KMS-11 (cell line): Measurements from ENCODE around the gene OR2AG2.
"Not testable (repeated sequence)": the region's sequence is repeated elsewhere in the genome, so short reads cannot be mapped to it uniquely, and the experiment has no call there.

Experiments
- H2AFZ ChIP-seq: fragments of 200-600 bp; sonication (generic); 2 replicates; pipeline ENCODE4 v1.6.1; 2016; ENCODE audit warnings: antibody characterized with exemption, mixed run types, low read depth
- H3K27ac ChIP-seq: fragments of 200-600 bp; sonication (generic); 2 replicates; pipeline ENCODE4 v1.6.1; 2016; ENCODE audit warnings: mild to moderate bottlenecking, mixed run types
- H3K27me3 ChIP-seq: fragments of 200-600 bp; sonication (generic); 2 replicates; pipeline ENCODE4 v1.6.1; 2017; ENCODE audit warnings: mild to moderate bottlenecking, low read depth, mixed run types, moderate library complexity; ENCODE audit not compliant: insufficient read depth
- H3K36me3 ChIP-seq: fragments of 200-600 bp; sonication (generic); 2 replicates; pipeline ENCODE4 v1.6.1; 2017; ENCODE audit warnings: mild to moderate bottlenecking, mixed run types; ENCODE audit not compliant: insufficient read depth
- H3K4me1 ChIP-seq: fragments of 200-600 bp; sonication (generic); 2 replicates; pipeline ENCODE4 v1.6.1; 2016; ENCODE audit warnings: mild to moderate bottlenecking, low read depth, mixed run types; ENCODE audit not compliant: poor library complexity, severe bottlenecking
- H3K4me2 ChIP-seq: fragments of 200-600 bp; sonication (generic); 2 replicates; pipeline ENCODE4 v1.7.0; 2016; ENCODE audit warnings: mild to moderate bottlenecking, mixed run types
- H3K4me3 ChIP-seq: fragments of 200-600 bp; sonication (generic); IDR thresholded peaks from 2 replicates; pipeline ENCODE4 v1.6.1; 2017; ENCODE audit warnings: low read depth, low read length, mixed read lengths; ENCODE audit not compliant: insufficient read depth
- H3K79me2 ChIP-seq: fragments of 200-600 bp; sonication (generic); 2 replicates; pipeline ENCODE4 v1.6.1; 2016; ENCODE audit warnings: low read depth, mixed run types; ENCODE audit not compliant: insufficient read depth
- H3K9ac ChIP-seq: fragments of 200-600 bp; sonication (generic); 2 replicates; pipeline ENCODE4 v1.6.1; 2016; ENCODE audit warnings: mild to moderate bottlenecking, mixed run types
- H4K20me1 ChIP-seq: fragments of 200-600 bp; sonication (generic); 2 replicates; pipeline ENCODE4 v1.6.1; 2016; ENCODE audit warnings: mild to moderate bottlenecking, mixed run types; ENCODE audit not compliant: insufficient read depth
- TF ChIP-seq, protein P1 (sequence below): fragments of 200-600 bp; sonication (generic); conservative IDR thresholded peaks from 2 replicates; pipeline ENCODE4 v1.6.1; 2017; ENCODE audit warnings: low read depth, mild to moderate bottlenecking, antibody characterized with exemption, low read length, moderate library complexity, mixed read lengths

OR2AG2 gene

DNA sequence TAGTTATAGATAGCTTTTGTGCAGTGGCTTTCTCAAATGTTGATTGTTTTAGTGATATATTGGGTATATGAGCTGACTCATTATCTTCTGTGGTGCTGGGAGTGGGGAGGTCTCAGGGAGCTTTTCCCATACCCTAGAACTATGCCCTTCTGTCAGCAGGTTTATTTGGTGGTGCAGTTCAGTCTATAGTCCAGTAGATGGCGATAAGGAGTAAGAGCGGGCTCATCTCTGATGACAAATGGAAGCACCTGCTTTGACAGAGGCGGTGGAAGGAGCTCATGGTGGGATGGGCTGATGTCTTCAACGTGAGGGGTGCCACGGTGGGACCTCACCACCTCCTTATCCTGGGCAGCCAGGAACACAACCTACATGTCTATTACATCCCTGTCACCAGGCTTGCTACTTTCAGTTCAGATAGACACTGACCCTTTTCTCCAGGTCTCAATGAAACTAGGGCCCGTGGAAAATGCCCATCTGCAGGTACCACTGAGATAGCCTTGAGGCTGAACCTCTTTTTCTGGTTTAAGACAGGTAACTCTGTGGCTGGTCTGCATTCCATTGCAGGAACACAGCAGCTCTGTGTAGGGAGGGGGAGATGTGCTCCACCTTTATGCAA is 40.7 kb upstream of the OR2AG2 start:
- TF ChIP-seq, protein P1, sequence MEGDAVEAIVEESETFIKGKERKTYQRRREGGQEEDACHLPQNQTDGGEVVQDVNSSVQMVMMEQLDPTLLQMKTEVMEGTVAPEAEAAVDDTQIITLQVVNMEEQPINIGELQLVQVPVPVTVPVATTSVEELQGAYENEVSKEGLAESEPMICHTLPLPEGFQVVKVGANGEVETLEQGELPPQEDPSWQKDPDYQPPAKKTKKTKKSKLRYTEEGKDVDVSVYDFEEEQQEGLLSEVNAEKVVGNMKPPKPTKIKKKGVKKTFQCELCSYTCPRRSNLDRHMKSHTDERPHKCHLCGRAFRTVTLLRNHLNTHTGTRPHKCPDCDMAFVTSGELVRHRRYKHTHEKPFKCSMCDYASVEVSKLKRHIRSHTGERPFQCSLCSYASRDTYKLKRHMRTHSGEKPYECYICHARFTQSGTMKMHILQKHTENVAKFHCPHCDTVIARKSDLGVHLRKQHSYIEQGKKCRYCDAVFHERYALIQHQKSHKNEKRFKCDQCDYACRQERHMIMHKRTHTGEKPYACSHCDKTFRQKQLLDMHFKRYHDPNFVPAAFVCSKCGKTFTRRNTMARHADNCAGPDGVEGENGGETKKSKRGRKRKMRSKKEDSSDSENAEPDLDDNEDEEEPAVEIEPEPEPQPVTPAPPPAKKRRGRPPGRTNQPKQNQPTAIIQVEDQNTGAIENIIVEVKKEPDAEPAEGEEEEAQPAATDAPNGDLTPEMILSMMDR, result peak; percentile 89
- no peaks in the 10 kb centered on the region for H3K79me2 ChIP-seq
- H3K4me2 ChIP-seq, result no peak overlapping the region
- H3K27me3 ChIP-seq, result no peaks in the 10 kb centered on the region
- no peaks in the 10 kb centered on the region for H3K4me1 ChIP-seq
- no peaks in the 10 kb centered on the region for H3K36me3 ChIP-seq
- no peak overlapping the region for H3K27ac ChIP-seq
- H2AFZ ChIP-seq, result no peak overlapping the region
- no peak overlapping the region for H3K4me3 ChIP-seq
- no peak overlapping the region for H3K9ac ChIP-seq
- no peaks in the 10 kb centered on the region for H4K20me1 ChIP-seq

DNA sequence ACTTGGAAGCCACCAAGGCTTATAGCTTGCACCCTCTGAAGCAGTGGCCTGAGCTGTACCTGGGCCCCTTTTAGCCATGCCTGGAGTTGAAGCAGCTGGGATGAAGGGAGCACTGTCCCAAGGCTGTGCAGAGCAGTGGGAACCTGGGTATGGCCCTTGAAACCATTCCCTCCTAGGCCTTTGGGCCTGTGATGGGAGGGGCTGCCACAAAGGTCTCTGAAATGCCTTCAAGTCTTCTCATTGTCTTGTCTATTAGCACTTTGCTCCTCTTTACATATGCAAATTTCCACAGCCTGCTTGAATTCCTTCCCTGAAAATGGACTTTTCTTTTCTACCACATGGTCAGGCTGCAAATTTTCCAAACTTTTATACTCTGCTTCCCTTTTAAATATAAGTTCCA is 29.3 kb upstream of the OR2AG2 start:
- not testable (repeated sequence) for H3K79me2 ChIP-seq, H3K4me1 ChIP-seq, H2AFZ ChIP-seq, H3K27ac ChIP-seq, H3K4me3 ChIP-seq, H3K36me3 ChIP-seq, H3K4me2 ChIP-seq, H3K27me3 ChIP-seq, H4K20me1 ChIP-seq, H3K9ac ChIP-seq

DNA sequence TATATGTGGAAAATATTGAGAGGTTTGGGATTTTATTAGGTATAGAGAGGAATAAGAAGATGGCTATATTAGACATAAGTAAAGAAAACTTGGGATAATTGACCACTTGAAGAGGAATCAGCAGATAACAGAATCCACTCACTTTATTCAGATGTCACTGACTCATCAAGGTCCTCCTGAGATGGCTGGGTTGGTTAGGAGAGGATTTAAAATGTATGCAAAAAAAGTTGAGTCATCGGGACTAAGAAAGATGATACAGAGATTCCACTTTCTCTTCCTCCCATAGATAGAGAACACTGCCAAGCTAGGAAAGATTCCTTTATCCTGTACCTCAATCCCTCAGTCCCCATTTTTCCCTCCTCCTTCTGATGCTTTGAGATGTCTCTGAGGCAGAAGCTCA is 27.6 kb upstream of the OR2AG2 start, which contains the start of gene OR6A2:
Gene OR6A2 (minus strand): TSS at position 288 of the 400 bp plus-strand sequence. CDS start 3,981 bp downstream, outside the sequence.
- TF ChIP-seq, protein P1, result no peak
- Histone ChIP-seq H4K20me1 (no peaks in the 10 kb centered on the region), H3K36me3 (no peaks in the 10 kb centered on the region), H3K27ac (no peak within 1 kb of the TSS), H3K4me2 (no peak within 1 kb of the TSS), H3K4me3 (no peak within 1 kb of the TSS), H2AFZ (no peak within 1 kb of the TSS), H3K79me2 (no peaks in the 10 kb centered on the region), H3K9ac (no peak within 1 kb of the TSS), H3K27me3 (no peaks in the 10 kb centered on the region), H3K4me1 (no peaks in the 10 kb centered on the region)

DNA sequence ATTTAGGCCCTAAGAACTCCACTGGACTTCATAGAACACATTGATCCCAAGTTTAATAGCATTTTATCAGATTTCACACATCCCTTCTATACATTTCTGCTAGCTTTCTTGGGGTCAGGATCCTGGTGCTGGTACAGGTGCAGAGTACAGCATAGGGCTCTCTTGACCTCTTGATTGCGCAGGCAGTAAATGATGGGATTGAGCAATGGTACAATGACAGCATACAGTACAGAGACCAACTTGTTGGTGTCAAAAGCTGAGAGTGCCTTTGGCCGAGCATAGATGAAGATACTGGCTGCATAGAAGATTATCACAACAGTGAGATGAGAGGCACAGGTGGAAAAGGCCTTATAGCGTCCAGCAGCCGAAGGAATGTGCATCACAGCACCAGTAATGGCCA is 22.9 kb upstream of the OR2AG2 start:
- TF ChIP-seq, protein P1, result no peak
- Histone ChIP-seq H3K9ac (no peak overlapping the region), H2AFZ (no peak overlapping the region), H3K27me3 (no peaks in the 10 kb centered on the region), H3K4me1 (no peaks in the 10 kb centered on the region), H4K20me1 (no peaks in the 10 kb centered on the region), H3K79me2 (no peaks in the 10 kb centered on the region), H3K4me3 (no peak overlapping the region), H3K27ac (no peak overlapping the region), H3K36me3 (no peaks in the 10 kb centered on the region), H3K4me2 (no peak overlapping the region)

DNA sequence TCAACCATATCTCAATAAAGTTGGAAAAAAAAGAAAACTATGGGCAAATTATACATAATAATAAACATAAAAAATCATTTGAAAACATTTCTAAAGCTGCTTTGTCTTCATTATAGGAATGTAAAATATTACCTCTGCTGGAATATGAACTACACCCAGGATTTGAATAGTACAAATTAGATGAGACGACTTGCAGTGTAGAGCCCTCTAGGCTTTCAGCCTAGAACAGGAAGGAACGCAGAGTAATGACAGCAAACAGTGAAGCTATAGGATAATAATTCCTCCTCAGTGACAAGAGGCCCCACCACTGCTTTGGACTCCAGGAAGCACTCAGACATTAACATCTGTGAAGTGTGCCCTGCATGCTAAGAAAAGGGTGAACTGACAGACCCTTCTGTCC is 18.8 kb upstream of the OR2AG2 start:
- H3K4me2 ChIP-seq, result no peak overlapping the region
- H3K4me3 ChIP-seq, result no peak overlapping the region
- H3K79me2 ChIP-seq, result no peaks in the 10 kb centered on the region
- H3K27me3 ChIP-seq, result no peaks in the 10 kb centered on the region
- H3K36me3 ChIP-seq, result no peaks in the 10 kb centered on the region
- no peaks in the 10 kb centered on the region for H4K20me1 ChIP-seq
- H3K9ac ChIP-seq, result no peak overlapping the region
- H3K4me1 ChIP-seq, result no peaks in the 10 kb centered on the region
- H3K27ac ChIP-seq, result no peak overlapping the region
- TF ChIP-seq, protein P1, result no peak
- H2AFZ ChIP-seq, result no peak overlapping the region
